Activated naive CD4-positive, alpha-beta T cell treated with anti-CD3 and anti-CD28 coated beads for 36 hours (primary cell): ENCODE data around the gene NF2. TPM values are rescaled to one million over a fixed set of nuclear protein-coding genes. Genes with fewer than 3 reads are reported as not detected.

Source experiments
- CTCF ChIA-PET: fragments of 350-600 bp; sonication (Branson Sonifier 250); formaldehyde crosslinking; loops from one replicate; lab custom pipeline; 2021; ENCODE audit warnings: antibody characterized with exemption; lab: Charles Lee
- DNase-seq: peaks from one replicate; pipeline ENCODE4 v3.0.0-alpha.2; 2020
- H3K27ac Mint-ChIP-seq: one replicate; pipeline ENCODE4 v1.8.0; 2021; ENCODE audit warnings: mild to moderate bottlenecking, mixed read lengths
- H3K27me3 Mint-ChIP-seq: one replicate; pipeline ENCODE4 v1.8.0; 2021; ENCODE audit warnings: low read depth, mixed read lengths
- H3K36me3 Mint-ChIP-seq: one replicate; pipeline ENCODE4 v1.8.0; 2021; ENCODE audit warnings: low read depth, mixed read lengths
- H3K4me1 Mint-ChIP-seq: one replicate; pipeline ENCODE4 v1.8.0; 2021; ENCODE audit warnings: low read depth, mixed read lengths
- H3K4me3 Mint-ChIP-seq: one replicate; pipeline ENCODE4 v1.8.0; 2021; ENCODE audit warnings: mild to moderate bottlenecking, moderate library complexity, mixed read lengths
- H3K9me3 Mint-ChIP-seq: one replicate; pipeline ENCODE4 v1.8.0; 2021; ENCODE audit warnings: mixed read lengths
- intact Hi-C: fragments of 100-400 bp; cut with micrococcal nuclease; formaldehyde crosslinking; loops from one replicate; pipeline ENCODE4 v1.15.1; 2023
- total RNA-seq, 2 experiments: library from RNA; stranded (reverse); gene quantifications; one replicate each; pipeline ENCODE4 v1.2.3, GENCODE V29; 2021

The NF2 gene
- total RNA-seq, 2 experiments from 2014 or later: 29.8 to 30.0 TPM

DNA sequence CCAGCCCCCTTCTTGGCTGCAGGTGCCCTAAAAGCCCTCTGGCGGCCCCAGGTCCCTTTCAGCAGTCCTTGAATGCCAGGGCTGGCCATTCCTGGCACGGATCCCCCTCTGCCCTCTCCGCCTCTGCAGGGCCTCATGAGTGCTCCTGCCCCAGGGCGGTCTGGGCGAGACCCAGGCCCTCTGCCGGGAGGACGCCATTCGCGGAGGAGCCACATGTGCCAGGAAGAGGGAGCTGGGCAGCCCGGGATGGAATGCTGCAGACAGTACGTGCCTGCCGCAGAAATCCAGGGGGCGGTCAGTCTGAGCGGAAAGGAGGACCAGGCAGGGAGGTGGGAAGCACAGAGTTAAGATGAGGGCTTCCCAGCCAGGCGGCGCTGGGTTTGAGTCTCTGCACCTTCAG is 119.2 kb downstream of the NF2 start:
- CTCF ChIA-PET: no interaction called here
- peaks cover 24% of the 10 kb centered on the region for H3K27me3 Mint-ChIP-seq
- intact Hi-C loops: no loop called here
- no peak overlapping the region for H3K27ac Mint-ChIP-seq
- H3K4me3 Mint-ChIP-seq: no peak overlapping the region
- H3K36me3 Mint-ChIP-seq: no peaks in the 10 kb centered on the region
- H3K4me1 Mint-ChIP-seq: peaks cover 4% of the 10 kb centered on the region
- no peaks in the 10 kb centered on the region for H3K9me3 Mint-ChIP-seq
- no peak for DNase-seq

DNA sequence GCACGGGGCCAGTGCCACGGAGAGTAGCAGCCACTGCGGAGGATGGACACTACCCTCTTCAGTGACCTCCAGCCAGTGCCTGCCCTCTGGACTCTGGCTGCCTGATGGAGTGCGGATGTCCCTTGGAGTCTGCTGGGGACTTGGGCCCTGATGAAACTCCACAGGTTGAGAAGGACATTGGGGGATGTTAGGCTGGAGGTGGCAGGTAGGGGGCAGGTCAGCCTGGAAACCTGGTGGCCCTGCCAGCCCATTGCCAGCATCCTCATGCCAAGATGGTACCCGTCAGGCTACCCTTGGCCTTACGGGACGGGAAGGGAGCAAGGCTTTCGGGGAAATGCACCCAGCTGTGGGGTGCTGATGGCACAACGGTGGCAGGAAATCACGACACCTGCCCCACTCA is 120.3 kb downstream of the NF2 start:
- intact Hi-C loops: no loop called here
- CTCF ChIA-PET: no interaction called here
- H3K27me3 Mint-ChIP-seq: peaks cover 16% of the 10 kb centered on the region

GRCh38 chr22:29724843-29725242 is 121.4 kb downstream of the NF2 start:
- Mint-ChIP-seq H3K36me3 (no peaks in the 10 kb centered on the region), H3K27ac (no peak overlapping the region), H3K4me3 (no peak overlapping the region), H3K4me1 (no peaks in the 10 kb centered on the region), H3K27me3 (peaks cover 7% of the 10 kb centered on the region), H3K9me3 (no peaks in the 10 kb centered on the region)
- intact Hi-C loops: no loop called here
- DNase-seq: no peak
- CTCF ChIA-PET: interaction anchor here (1.4 kb wide), 1 partner anchor 280 kb away, joined by 5 read pairs; no protein-coding TSS in a partner anchor

More for the DNA sequence above, 120.3 kb downstream of the NF2 start:
- Mint-ChIP-seq H3K4me3 (no peak overlapping the region), H3K4me1 (peaks cover 4% of the 10 kb centered on the region), H3K9me3 (no peaks in the 10 kb centered on the region), H3K27ac (no peak overlapping the region), H3K36me3 (no peaks in the 10 kb centered on the region)
- no peak for DNase-seq

DNA sequence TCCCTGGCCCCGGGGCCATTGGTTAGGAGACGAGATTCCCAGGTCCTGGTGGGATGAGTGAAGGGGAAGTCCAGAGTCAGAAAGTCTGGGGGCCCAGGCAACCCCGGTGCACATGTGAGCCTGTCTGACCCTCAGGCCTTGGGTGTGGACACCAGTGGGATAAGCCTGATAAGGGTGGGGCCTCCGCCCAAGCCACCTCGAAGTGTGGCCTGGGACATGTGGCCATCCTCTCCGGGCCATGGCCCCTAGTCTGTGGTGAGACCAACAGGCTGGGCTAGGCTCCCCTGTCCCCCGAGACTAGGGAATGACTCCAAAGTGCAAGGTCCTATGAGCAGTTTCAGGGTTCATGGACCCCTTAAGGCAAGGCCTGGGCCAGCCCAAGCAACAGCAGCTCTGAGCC is 122.7 kb downstream of the NF2 start:
- Mint-ChIP-seq H3K4me1 (no peaks in the 10 kb centered on the region), H3K9me3 (no peaks in the 10 kb centered on the region), H3K4me3 (no peak overlapping the region), H3K27ac (no peak overlapping the region), H3K27me3 (peaks cover 7% of the 10 kb centered on the region), H3K36me3 (no peaks in the 10 kb centered on the region)
- DNase-seq: no peak
- intact Hi-C loops: no loop called here
- CTCF ChIA-PET: interaction anchor here (1.4 kb wide), 1 partner anchor 279 kb away, joined by 5 read pairs; no protein-coding TSS in a partner anchor

- no peaks in the 10 kb centered on the region for H3K36me3 Mint-ChIP-seq
- no peak overlapping the region for H3K4me3 Mint-ChIP-seq
- H3K27me3 Mint-ChIP-seq: peaks cover 3% of the 10 kb centered on the region
- no peak overlapping the region for H3K27ac Mint-ChIP-seq
- no peaks in the 10 kb centered on the region for H3K9me3 Mint-ChIP-seq
- CTCF ChIA-PET: no interaction called here
- DNase-seq: no peak
- intact Hi-C loops: loop anchor here (1.0 kb wide), 1 partner anchor 279 kb away; no protein-coding TSS in a partner anchor
- no peaks in the 10 kb centered on the region for H3K4me1 Mint-ChIP-seq
Observed at GRCh38 chr22:29726512-29727130, 123.2 kb downstream of the NF2 start.

DNA sequence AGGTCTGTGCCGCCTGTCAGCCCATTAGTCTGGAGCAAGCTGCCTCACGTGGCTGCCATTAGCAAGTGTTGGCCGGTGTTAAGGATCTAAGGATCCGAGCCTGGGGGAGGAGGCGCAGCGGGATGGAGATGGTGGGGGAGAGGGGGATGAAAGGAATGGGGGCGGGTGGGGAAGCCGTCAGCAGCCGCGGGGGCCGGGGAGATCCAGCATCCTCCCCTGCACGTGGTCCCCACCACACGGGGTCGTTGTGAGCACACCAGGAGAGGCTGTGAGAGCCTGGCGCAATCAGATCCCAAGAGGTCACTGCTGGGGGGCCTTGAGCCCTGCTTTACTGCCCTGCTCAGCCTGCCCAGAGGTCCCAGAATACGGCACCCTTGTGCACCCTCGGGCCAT is 123.7 kb downstream of the NF2 start:
- Mint-ChIP-seq H3K27me3 (no peaks in the 10 kb centered on the region), H3K36me3 (no peaks in the 10 kb centered on the region), H3K4me3 (no peak overlapping the region), H3K27ac (no peak overlapping the region), H3K9me3 (no peaks in the 10 kb centered on the region), H3K4me1 (no peaks in the 10 kb centered on the region)
- CTCF ChIA-PET: no interaction called here
- peak; percentile 39 for DNase-seq
- intact Hi-C loops: loop anchor here (1.0 kb wide), 1 partner anchor 278 kb away; no protein-coding TSS in a partner anchor

DNA sequence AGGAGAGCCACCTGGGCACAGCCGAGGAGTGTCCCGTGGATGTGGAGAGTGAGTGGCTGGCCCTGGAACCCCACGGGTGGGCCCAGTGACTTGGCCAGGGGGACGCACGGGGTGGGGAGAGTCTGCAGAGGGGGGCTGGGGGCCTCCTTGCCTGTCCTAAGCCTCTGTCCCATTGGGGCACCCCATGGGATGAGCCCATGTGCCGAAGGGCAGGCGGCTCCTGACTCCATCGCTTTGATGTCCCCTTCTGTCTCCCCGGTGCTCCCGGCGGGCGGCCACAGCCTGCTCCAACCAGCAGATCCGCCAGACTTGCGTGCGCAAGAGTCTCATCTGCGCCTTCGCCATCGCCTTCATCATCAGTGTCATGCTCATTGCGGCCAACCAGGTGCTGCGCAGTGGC is 125.7 kb downstream of the NF2 start:
- H3K4me1 Mint-ChIP-seq: no peaks in the 10 kb centered on the region
- H3K27ac Mint-ChIP-seq: no peak overlapping the region
- no peak for DNase-seq
- intact Hi-C loops: no loop called here
- CTCF ChIA-PET: no interaction called here
- no peaks in the 10 kb centered on the region for H3K27me3 Mint-ChIP-seq
- no peak overlapping the region for H3K4me3 Mint-ChIP-seq
- no peaks in the 10 kb centered on the region for H3K9me3 Mint-ChIP-seq
- H3K36me3 Mint-ChIP-seq: no peaks in the 10 kb centered on the region

DNA sequence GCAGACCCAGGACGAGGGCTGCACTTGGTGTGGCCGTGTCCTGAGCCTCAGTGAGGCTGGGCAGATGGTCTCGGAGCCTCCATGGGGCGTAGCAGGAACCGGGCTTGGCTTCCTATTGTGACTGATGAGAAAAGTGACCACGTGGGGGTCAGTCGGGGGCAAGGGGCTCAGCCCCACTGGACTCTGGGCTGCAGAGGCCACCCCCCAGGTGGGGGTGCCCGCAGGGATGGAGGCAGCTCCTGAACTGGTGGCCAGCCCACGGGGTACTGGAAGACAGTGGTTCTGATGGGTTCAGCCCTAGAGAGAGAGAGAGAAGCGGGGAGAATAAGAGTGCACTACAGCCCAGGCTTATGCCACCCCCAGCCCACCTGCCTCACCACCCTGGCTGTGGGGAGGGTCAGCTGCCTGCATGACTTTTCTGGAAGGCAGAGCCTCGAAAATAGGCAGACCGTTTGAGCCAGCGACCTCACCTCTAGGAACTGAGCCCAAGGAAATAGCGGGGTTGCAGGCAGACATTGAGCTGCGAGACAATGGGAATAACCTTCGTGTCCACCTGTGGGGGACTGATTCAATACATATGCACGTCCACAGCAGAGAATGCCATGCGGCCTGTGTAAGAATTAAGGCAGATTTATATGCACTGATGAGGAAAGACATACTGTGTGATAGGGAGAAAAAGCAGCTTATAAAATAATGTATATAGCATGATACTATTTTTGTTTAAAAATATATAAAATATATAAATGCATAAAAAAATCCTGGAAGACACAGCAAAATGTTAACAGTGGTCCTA is 127.8 kb downstream of the NF2 start:
- Mint-ChIP-seq H3K27ac (no peak overlapping the region), H3K4me1 (no peaks in the 10 kb centered on the region), H3K9me3 (no peaks in the 10 kb centered on the region), H3K27me3 (no peaks in the 10 kb centered on the region), H3K4me3 (no peak overlapping the region), H3K36me3 (no peaks in the 10 kb centered on the region)
- CTCF ChIA-PET: interaction anchor here (1.2 kb wide), 1 partner anchor 274 kb away, joined by 3 read pairs; no protein-coding TSS in a partner anchor
- intact Hi-C loops: no loop called here
- DNase-seq: no peak

DNA sequence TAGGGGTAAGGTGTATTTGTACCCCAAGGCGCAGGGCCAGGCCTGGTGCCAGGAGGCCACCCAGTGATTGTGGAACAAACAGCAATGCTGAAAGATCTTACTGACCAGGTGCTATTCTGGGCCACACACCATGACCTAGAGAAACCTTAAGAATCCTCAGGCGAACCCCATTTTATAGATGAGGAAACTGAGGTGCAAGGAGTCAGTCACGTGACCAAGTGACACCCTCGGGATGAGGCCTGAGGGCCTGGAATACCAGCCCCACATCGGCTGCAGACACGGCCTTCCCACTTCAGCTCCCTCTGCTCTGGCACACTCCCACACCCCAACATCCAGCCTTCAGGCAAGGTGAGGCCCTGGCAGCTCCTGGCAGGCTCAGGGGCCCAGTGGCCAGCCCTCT is 129.4 kb downstream of the NF2 start:
- no peak overlapping the region for H3K27ac Mint-ChIP-seq

GRCh38 chr22:29733362-29734201 is 130.1 kb downstream of the NF2 start:
- Mint-ChIP-seq H3K36me3 (no peaks in the 10 kb centered on the region), H3K4me1 (no peaks in the 10 kb centered on the region), H3K27me3 (no peaks in the 10 kb centered on the region), H3K9me3 (no peaks in the 10 kb centered on the region), H3K4me3 (no peak overlapping the region), H3K27ac (no peak overlapping the region)
- CTCF ChIA-PET: no interaction called here
- DNase-seq: no peak
- intact Hi-C loops: no loop called here

More for the DNA sequence above, 129.4 kb downstream of the NF2 start:
- Mint-ChIP-seq H3K27me3 (no peaks in the 10 kb centered on the region), H3K4me3 (no peak overlapping the region), H3K9me3 (no peaks in the 10 kb centered on the region), H3K4me1 (no peaks in the 10 kb centered on the region), H3K36me3 (no peaks in the 10 kb centered on the region)
- CTCF ChIA-PET: no interaction called here
- intact Hi-C loops: no loop called here
- no peak for DNase-seq

DNA sequence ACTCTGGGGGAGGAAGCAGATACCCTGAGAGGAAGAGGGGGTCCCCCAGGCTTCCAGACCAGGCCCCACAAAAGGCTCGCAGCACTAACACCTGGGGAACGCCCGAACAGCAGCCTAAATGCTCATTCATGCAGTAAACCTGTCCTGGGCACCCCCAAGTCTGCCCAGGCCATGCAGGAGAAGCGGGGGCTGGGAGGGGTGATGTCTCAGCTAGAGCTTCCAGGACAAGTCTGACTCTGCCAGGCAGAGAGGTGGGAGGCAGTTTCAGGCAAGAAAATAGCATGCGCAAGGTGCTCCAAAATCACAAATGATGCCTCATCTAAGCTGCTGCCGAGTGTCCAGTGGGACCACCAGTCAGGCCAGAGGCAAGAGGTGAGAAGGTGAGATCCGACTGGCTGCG is 131.0 kb downstream of the NF2 start:
- CTCF ChIA-PET: no interaction called here
- Mint-ChIP-seq H3K27ac (no peak overlapping the region), H3K36me3 (no peaks in the 10 kb centered on the region), H3K4me3 (no peak overlapping the region), H3K9me3 (no peaks in the 10 kb centered on the region), H3K27me3 (no peaks in the 10 kb centered on the region), H3K4me1 (no peaks in the 10 kb centered on the region)
- DNase-seq: no peak
- intact Hi-C loops: no loop called here

- Mint-ChIP-seq H3K4me3 (no peak overlapping the region), H3K4me1 (no peaks in the 10 kb centered on the region), H3K36me3 (no peaks in the 10 kb centered on the region), H3K9me3 (no peaks in the 10 kb centered on the region), H3K27ac (no peak overlapping the region), H3K27me3 (no peaks in the 10 kb centered on the region)
- DNase-seq: no peak
- CTCF ChIA-PET: no interaction called here
- intact Hi-C loops: no loop called here
Observed at GRCh38 chr22:29734838-29735237, 131.4 kb downstream of the NF2 start.
